Calu3 (cell line): ENCODE measurements around the gene ADAP2. TPM values are rescaled to one million over a fixed set of nuclear protein-coding genes. Genes with fewer than 3 reads are reported as not detected.

Source experiments
- BruUV-seq: library from RNA; stranded (reverse); fragments of 400-500 nt; replicated peaks from 2 replicates; lab custom pipeline; 2021; lab: Mats Ljungman, UMichigan
- CTCF ChIA-PET: fragments of 300-600 bp; sonication (Branson Sonifier 250); formaldehyde crosslinking; loops from one replicate; lab custom pipeline; 2022; ENCODE audit warnings: antibody characterized with exemption; lab: Charles Lee
- DNase-seq: peaks from one replicate; pipeline ENCODE4 v3.0.0; 2022
- H3K27ac Mint-ChIP-seq: one replicate; pipeline ENCODE4 v1.8.0; 2022; ENCODE audit warnings: mixed read lengths; ENCODE audit not compliant: unreplicated experiment
- H3K27me3 Mint-ChIP-seq: one replicate; pipeline ENCODE4 v1.8.0; 2022; ENCODE audit warnings: mixed read lengths; ENCODE audit not compliant: unreplicated experiment
- H3K36me3 Mint-ChIP-seq: one replicate; pipeline ENCODE4 v1.8.0; 2022; ENCODE audit warnings: mild to moderate bottlenecking, moderate library complexity, mixed read lengths; ENCODE audit not compliant: insufficient read depth, unreplicated experiment
- H3K4me1 Mint-ChIP-seq: one replicate; pipeline ENCODE4 v1.8.0; 2022; ENCODE audit warnings: mild to moderate bottlenecking, low read depth, mixed read lengths; ENCODE audit not compliant: unreplicated experiment
- H3K4me3 Mint-ChIP-seq: one replicate; pipeline ENCODE4 v1.8.0; 2022; ENCODE audit warnings: mild to moderate bottlenecking, low read depth, moderate library complexity, mixed read lengths; ENCODE audit not compliant: unreplicated experiment
- H3K9me3 Mint-ChIP-seq: one replicate; pipeline ENCODE4 v1.8.0; 2022; ENCODE audit warnings: low read depth, mixed read lengths; ENCODE audit not compliant: unreplicated experiment
- CTCF ChIP-seq: fragments of 200-600 bp; IDR thresholded peaks from one replicate; pipeline ENCODE4 v1.8.0; 2022; ENCODE audit warnings: antibody characterized with exemption; ENCODE audit not compliant: unreplicated experiment
- intact Hi-C: fragments of 100-400 bp; cut with micrococcal nuclease; formaldehyde crosslinking; loops from one replicate; pipeline ENCODE4 v1.10.0; 2022; ENCODE audit not compliant: unreplicated experiment
- total RNA-seq: library from RNA; stranded (reverse); gene quantifications from 2 replicates; pipeline ENCODE4 v1.2.3, GENCODE V29; 2022

Gene ADAP2
- total RNA-seq, 1 experiment from 2014 or later, result 2.1 TPM

GRCh38 chr17:30982855-30983254 lies 61.1 kb downstream of the ADAP2 start:
- Mint-ChIP-seq H3K9me3 (no peaks in the 10 kb centered on the region), H3K27ac (no peak overlapping the region), H3K27me3 (no peaks in the 10 kb centered on the region), H3K4me1 (no peaks in the 10 kb centered on the region), H3K4me3 (no peak overlapping the region), H3K36me3 (no peaks in the 10 kb centered on the region)
- intact Hi-C loops, result no loop called here
- no peak for DNase-seq
- BruUV-seq, result no TSS peak
- CTCF ChIA-PET, result no interaction called here
- TF ChIP-seq CTCF, result no peak

- CTCF ChIA-PET, result no interaction called here
- Mint-ChIP-seq H3K4me3 (no peak overlapping the region), H3K27ac (no peak overlapping the region), H3K9me3 (no peaks in the 10 kb centered on the region), H3K4me1 (no peaks in the 10 kb centered on the region), H3K36me3 (no peaks in the 10 kb centered on the region), H3K27me3 (no peaks in the 10 kb centered on the region)
- TF ChIP-seq CTCF, result no peak
- DNase-seq, result no peak
- intact Hi-C loops, result no loop called here
- no TSS peak for BruUV-seq
Measured at GRCh38 chr17:30990458-30990857, 68.7 kb downstream of the ADAP2 start.

- Mint-ChIP-seq H3K27me3 (no peaks in the 10 kb centered on the region), H3K4me3 (no peak overlapping the region), H3K27ac (no peak overlapping the region), H3K36me3 (no peaks in the 10 kb centered on the region), H3K9me3 (no peaks in the 10 kb centered on the region), H3K4me1 (peaks cover 8% of the 10 kb centered on the region)
- no TSS peak for BruUV-seq
- intact Hi-C loops, result no loop called here
- TF ChIP-seq CTCF, result no peak
- DNase-seq, result no peak
- CTCF ChIA-PET, result no interaction called here
Measured at GRCh38 chr17:30992551-30992950, 70.8 kb downstream of the ADAP2 start.

- Mint-ChIP-seq H3K27ac (no peak overlapping the region), H3K4me3 (no peak overlapping the region), H3K4me1 (peaks cover 8% of the 10 kb centered on the region), H3K9me3 (no peaks in the 10 kb centered on the region), H3K27me3 (no peaks in the 10 kb centered on the region), H3K36me3 (peaks cover 4% of the 10 kb centered on the region)
- no TSS peak for BruUV-seq
- TF ChIP-seq CTCF, result no peak
- CTCF ChIA-PET, result no interaction called here
- intact Hi-C loops, result no loop called here
- DNase-seq, result no peak
Measured at GRCh38 chr17:30995347-30995746, 73.6 kb downstream of the ADAP2 start.
